NCI-H2171 treated with DMSO at 0.1 percent for 48 hours (cell line): ENCODE data around the gene STAT6.
A peak's percentile ranks its signal among the peaks of the same experiment; 100 is the strongest.

ENCODE experiments used
- DNase-seq: peaks from one replicate; lab custom pipeline; 2025; lab: John Stamatoyannopoulos, UW

Gene STAT6

DNA sequence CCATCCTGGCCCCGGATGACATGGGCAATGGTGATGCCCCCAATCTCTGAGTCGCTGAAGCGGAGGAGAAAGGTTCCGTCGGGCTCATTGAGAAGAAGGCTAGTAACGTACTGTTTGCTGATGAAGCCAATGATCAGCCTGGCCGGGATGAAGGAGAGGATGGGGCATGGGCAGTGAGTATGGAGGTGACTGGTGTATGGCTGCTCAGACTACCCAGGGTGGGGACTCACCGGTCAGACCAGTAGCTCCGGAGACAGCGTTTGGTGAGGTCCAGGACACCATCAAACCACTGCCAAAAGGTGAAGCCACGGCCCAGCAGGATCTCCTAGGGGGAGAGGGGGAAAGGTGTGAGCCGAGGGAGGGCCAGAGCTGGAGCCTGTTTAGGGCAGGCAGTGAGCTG lies 11.4 kb downstream of the STAT6 start:
- DNase-seq = no peak

DNA sequence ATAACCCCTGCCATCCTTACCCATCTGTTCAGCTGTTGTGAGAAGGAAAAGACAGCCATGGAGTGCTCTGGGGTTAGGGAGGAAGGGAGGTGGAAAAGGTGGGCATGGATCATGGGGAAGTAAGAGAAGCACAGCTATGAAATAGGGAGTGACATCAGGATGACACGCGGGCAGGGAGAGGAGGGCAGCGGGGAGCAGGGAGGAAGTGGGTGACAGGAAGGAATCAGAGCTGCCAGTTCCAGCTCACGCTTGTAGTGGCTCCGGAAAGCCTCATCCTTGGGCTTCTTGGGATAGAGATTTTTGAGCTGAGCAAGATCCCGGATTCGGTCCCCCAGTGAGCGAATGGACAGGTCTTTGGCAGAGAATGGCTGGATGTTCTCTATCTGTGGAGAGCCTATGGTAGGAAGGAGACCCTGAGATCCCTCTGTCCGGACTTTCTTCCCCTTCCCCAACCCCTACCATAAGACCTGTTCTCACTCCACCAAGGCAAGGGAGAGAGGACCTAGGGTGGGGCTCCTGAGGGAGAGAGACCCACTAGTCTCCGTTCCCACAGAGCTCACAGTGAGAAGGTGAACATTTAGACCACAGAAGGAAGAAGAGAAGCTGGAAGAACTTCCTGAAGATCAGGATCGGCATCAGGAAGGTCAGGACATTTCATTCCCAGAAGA lies 12.0 kb downstream of the STAT6 start:
- DNase-seq = no peak

DNA sequence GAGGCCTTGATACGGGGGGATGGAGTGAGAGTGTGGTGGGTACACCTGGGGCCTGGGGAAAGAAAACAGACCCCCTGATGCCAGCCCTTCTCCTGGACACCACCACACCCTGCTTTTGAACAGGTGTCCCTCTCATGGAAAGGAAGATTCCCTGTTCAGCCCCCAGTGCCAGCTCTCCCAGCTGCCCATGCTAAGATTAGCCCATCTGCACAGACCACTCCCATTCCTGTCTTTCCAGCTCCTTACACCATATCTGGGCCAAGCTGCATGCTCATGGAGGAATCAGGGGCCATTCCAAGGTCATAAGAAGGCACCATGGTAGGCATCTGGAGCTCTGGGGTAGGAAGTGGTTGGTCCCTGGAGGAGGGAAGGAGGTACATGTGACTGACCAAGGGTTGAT lies 12.6 kb downstream of the STAT6 start:
- no peak for DNase-seq

DNA sequence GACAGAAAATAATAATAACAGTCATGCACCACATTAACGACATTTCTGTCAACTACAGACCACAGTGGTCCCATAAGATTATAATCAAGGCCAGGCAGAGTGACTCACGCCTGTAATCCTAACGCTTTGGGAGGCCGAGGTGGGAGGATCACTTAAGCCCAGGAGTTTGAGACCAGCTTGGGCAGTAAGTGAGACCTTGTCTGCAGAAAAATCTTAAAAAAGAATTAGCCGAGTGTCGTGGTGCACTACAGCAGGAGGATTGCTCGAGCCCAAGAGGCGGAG lies 13.7 kb downstream of the STAT6 start:
- DNase-seq = no peak

DNA sequence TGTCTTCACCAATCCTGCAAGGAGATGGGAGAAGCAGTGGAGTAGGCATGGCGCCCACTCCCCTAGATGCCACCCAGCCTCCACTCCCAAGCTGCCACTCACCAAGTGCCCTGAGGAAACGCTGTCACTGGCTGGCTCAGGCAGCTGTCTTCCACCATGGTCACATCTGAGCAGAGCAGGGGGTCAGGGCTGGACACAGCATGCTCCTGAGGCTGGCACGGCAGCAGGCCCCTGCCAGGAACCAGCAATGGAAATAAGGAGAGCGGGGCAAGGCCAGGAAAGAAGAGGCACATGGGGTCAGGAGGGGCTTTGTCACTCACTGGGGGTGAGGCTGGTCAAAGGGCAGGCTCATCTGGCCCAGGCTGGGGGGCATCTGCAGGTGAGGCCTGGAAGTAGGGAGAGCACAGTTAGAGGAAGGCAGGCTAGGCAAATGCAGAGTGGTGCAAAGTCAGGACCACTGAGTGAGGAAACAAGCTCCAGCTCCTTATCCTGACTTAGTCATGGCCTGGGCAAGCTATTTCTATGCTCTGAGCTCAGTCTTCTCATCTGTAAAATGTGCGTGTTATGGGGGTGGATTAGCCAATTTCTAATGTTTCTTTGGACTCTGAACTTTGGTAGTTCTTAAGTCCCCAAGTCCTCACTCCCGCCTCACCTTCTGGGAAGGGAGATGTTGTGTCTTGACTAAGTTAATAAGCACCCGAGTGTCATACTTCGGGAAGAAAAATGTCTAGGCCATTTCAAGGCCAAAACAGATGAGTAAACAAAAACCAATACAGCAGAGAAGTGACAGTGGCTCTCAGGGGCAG lies 14.2 kb downstream of the STAT6 start:
- no peak for DNase-seq

DNA sequence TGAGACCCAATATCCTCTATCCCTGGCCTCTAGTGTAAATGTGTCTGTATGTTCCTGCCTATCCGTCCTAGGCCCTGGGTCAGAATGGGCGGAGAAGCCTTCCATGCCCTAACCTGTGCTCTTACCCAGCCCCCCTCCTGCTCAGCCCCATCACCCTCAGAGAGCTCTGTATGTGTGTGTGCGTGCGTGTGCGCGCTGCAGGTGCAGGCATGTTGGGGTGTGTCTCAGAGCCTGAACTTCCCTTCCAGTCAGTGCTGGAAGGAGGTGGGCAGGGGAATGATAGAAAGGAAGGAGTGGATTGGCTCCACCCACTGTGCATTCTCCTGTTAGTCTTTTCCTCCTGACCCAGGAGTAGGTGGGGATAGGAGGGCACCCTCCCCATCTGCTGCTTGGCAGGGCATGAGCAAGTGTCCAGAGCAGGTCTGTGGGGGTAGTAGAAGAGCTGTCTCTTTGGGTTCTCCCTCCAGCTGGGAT lies 15.0 kb downstream of the STAT6 start:
- DNase-seq = peak; percentile 88

DNA sequence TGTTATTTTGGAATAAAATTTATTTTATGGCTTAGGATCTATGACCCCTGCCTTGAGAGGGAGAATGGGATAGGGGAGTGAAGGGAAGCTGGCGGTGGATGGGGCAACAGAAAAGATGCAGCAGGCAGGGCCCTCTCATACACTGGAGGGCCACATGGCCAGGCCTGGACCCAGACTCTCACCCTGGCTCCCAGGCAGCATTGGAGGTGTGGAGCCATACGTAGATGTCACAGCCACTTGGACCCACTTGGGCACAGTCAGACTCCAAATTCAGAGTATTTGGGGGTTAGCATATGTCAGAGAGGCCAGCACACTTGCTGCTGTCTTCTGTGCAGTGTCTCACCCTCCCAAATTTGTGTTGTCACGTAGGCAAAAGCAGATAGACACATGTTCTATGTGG lies 15.7 kb downstream of the STAT6 start:
- DNase-seq = no peak

DNA sequence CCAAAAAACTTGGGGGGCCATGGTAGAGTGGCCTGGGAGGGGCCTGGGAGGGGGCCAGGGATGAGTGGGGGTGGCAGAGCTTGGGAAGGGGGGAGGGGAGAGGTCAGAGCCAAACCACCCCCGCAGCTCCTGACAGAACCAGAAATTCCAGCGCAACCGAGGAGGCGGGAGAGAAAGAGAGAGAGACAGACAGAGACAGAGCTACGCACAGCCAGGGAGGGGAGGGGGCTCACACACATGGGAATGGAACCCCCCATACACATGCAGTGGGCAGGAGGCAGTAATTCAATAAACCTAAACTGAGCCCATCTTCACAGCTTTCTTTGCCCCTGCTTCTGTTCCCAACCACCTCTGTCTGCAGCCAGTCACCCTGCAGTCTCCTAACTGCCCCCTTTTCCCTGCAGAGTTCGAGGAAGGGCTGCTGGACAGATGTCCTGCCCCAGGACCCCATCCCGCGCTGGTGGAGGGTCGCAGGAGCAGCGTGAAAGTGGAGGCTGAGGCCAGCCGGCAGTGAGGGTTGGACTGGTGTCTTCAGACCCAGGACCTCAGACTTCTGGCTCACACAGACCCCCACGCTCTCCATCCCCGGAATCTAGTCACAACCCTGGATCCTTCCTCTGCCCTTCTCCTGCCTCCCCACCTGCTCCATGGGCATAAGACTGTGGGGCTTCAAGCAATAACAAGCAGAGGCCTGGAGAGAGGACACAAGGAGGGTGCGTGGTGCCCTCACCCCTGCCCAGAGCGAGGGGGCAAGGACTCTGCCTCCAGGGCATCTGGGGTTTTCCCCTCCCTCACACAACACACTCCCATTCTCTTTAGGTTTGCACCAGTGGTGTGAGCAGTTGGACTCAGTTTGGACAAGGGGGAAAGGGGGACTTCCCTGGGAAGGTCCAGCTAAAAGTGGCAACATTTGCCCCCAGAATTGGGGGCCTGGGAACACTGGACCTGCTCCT lies 16.7 kb downstream of the STAT6 start:
- DNase-seq = no peak

DNA sequence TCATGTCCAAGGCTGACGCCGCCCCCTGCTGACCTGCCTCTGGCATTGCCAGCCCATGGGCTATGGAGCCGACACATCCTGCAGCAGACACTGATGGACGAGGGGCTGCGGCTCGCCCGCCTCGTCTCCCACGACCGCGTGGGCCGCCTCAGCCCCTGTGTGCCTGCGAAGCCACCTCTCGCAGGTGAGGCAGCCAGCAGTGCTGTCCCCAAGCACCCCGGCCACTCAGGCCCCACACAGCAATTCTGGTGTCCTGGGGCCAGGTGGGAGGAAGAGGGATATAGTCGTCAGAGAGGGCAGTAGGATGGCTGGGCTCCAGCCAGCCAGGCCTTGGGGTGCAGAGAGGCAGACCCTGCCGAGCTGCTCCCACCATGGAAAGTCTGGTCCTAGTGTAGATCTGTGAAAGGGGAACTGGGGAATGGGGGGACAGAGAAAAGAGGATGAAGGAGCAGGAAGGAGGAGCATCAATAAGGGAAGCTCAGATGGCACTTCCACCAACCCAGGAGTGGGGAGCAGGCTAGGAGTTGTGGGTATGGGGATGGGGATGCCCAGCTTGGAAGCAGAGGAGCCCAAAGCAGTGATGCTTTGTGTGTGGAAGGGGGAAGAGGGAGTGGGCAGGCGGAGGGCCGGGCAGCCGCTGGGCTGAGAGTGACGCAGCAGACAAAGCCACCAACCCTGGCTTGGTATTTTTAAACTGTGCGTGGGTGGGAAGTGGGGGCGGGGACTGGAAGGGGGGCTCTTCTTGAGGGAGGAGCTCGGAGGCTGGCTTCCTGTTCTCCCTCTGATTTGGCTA lies 17.6 kb downstream of the STAT6 start:
- no peak for DNase-seq

DNA sequence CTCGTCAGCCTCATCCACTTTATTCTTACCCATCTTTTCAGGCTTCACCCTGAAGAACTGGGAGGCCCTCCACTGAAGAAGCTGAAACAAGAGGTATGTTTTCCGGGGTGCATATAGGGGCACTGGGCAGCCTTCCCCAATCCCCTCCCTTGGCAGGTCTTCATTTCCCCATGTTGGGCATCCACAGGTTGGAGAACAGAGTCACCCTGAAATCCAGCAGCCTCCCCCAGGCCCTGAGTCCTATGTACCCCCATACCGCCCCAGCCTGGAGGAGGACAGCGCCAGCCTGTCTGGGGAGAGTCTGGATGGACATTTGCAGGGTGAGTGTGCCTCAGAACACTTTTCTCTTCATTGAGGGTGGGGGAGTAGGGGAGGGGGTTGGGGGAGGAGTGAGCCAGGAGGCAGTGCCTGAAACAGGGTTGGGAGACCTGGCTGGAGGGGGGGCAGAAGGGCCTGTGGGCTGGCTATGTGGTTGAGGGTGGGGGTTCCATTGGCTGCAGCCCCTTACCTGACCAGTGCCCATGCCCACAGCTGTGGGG lies 18.2 kb downstream of the STAT6 start:
- no peak for DNase-seq

DNA sequence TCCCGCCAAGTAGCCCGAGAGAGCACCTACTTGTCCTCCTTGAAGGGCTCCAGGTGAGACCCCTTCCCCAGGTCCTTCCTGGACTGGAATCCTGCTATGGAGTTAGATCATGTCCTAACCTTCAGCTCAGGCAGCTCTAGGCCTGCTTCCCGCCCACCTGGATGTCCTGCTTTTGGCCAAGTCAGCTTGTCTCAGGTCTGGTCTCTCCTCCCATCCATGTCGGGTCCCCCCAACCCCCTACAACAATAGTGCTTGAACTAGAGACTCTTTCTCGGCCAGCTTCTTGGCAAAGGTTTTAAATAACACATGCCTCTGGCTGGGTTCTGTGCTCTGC lies 18.7 kb downstream of the STAT6 start:
- DNase-seq = no peak

DNA sequence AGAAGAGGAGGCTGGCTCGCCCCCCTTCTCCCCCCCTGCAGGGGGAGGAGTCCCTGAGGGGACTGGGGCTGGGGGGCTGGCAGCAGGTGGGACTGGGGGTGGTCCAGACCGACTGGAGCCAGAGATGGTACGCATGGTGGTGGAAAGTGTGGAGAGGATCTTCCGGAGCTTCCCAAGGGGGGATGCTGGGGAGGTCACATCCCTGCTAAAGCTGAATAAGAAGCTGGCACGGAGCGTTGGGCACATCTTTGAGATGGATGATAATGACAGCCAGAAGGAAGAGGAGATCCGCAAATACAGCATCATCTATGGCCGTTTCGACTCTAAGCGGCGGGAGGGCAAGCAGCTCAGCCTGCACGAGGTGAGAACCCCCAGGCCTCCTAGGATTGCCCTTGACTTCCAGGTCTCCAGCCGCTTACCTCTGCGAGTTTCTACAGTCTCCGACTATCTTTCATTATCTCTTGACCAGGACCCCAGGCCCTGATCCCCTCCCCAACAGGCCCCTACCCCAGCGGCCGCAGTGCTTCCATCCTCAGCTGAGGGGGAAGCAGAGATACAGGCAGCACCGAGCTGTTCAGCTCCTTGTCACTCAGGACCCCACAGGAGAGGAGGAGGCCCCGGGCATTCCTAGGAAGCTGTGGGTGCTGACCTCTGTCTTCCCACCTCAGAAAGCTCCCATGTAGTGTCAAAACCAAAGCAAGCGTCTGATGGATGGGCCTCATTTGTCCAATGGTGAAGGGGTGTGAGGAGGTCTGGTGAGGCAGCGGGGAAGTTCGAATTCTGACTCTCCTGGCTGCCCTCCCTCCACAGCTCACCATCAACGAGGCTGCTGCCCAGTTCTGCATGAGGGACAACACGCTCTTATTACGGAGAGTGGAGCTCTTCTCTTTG lies 19.3 kb downstream of the STAT6 start:
- DNase-seq = no peak

DNA sequence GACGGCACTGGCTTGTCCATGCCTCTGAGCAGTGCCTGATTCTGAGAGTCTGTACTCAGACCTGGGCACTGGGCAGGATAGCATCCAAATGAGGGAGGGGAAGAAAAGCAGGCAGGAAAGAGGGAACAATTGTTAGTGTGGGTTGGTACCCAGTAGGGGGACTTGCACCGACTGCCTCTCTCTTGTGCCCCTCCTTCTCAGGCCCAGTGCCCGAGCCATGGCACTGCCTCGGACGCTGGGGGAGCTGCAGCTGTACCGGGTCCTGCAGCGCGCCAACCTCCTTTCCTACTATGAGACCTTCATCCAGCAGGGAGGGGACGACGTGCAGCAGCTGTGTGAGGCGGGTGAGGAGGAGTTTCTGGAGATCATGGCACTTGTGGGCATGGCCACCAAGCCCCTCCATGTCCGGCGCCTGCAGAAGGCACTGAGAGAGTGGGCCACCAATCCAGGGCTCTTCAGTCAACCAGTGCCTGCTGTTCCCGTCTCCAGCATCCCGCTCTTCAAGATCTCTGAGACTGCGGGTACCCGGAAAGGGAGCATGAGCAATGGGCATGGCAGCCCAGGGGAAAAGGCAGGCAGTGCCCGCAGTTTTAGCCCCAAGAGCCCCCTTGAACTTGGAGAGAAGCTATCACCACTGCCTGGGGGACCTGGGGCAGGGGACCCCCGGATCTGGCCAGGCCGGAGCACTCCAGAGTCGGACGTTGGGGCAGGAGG lies 20.1 kb downstream of the STAT6 start:
- DNase-seq = no peak

DNA sequence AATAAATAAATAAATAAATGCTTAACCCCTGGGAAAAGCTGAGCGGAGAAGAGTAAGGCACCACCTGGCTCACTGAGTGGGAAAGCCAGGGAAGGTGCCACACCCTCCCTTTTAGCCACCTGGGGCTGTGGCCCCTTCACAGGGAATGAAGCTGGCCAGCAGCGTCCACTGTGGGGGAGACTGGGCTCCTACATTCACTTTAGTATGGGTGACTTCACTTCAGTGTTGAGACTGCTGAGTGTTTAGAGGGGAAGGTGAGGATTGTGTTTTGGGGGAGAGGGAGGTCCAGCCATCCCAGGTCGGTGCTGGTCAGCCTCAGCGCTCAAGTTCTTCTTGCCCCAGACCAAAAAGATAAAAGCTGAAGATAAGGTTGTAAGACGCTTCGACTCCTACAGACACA lies 20.7 kb downstream of the STAT6 start:
- DNase-seq = no peak

DNA sequence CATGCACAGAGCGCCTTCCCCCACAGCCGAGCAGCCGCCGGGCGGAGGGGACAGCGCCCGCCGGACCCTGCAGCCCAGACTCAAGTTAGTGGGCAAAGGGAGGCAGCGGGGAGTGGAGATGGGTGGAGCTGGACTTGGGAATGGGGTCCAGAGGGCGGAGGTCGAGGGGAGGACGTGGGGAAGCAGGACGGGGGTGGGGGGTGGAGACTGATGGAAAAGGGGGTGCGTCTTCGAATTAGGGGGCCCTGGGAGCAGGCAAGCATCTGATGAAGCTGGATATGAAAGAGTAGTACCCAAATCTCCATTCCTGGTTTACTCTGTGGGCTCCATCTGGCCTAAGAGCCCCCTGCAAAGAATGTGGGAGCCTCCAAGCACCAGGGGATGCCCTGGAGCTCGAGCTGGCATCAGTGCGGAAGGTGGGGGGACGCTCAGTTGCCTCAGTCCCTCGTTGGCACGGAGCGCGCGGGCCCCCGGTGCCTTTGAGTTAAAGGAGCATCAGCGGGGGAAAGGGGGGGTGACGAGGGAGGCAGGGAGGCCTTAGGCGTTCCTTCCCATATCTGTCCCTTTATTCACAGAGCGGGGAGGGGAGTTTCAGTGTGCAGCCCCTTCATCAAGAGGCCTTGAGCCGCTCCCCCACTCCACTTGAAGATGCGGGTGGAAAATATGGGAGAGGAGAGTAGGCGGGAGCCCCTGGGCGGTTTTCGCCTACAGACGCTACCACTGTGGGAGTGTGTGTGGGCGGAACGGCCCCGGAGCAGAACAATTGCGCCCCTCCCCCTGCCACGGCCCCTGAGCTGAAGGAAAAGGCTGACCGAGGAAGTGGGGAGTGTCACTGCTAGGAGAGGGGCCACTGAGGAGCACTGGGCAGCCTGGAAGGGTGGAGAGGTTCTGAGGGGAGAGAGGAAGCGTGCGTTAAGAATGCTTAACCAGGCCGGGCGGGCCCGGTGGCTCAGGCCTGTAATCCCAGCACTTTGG lies 21.6 kb downstream of the STAT6 start:
- peak; percentile 21 for DNase-seq

DNA sequence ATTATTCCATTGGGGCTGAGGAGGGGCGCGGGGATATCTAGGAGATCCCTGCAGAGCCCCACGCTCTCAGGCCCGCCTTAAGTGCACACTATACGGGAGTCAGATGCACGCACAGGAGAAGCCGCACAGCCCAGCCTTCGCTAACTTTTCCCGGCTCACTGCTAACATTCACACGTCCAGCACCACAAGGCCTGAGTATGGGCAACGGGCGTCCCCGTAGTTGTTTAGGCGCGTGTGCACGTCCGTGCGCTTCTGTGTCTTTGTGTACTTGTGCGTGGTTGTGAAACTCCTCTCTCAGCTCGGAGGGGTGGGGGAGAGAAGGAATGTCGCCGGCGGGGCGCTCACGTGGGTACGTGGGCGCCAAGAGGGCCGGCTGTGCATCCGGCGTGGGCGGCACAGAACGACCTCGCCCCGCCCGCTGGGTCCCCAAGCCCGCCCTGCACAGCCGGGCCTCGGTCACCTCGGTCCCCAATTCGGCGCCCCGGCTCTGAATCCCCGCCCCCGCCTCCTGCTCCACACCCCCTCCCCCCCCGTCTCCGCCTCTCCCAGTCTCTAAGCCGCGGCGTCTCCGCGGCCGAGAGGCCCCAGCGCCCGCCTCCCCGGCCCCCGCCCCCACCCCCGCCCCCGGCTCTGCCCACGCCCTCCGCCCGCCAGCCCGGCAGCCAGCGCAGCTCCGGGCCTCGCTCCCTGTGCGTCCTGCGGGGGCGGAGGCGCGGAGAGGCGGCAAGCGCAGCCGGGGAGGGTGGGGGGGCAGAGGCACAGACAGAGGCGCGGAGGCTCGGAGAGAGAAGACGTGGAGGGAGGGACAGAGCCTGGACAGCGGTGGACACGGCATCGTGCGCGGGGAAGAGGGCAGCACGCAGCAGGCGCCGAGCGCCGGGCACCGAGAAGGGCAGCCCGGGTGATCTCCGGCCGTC lies 22.6 kb downstream of the STAT6 start, which contains the start of gene NAB2:
TSS of gene NAB2 (plus strand) at position 761 of the 917 bp plus-strand sequence. CDS start 158 bp downstream, outside the sequence.
- peak; percentile 91 for DNase-seq

DNA sequence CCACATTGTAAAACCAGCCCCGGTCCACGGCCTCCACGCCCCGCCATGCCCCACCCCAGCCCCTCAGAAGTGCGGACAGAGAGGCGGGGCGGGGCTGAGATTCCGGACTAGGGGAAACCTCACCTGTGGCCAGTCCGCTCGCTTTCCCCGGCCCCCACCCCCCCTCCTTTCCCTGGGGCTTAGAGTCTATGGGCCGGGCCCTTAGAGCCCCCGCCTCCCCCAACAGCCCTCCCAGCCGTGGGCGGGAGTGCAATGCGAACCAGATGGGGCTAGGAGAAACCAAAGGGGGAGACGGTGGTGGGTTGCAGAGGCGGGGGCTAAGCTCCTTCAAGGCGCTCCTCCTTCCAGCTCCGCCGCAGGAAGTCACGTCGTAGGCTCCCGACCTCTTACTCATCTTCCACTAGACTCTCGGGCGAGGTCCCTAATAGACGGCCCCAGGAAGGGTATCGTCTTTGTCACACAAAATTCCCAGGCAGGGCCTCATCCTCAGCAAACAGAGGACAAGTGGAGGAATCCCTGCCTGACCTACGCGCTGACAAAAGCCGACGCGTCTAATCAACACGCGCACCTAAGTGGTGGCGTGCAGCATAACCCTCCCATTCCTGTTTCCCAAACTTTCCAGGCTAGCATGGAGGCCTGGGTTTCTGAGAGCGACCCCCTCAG lies 23.3 kb downstream of the STAT6 start:
- peak; percentile 92 for DNase-seq
